Measurements from ENCODE around the gene OR2AK2. TPM values are rescaled to one million over a fixed set of nuclear protein-coding genes. Genes with fewer than 3 reads are reported as not detected.

The OR2AK2 gene
- polyA plus RNA-seq, 1 donor from 2014 or later: not detected

- Histone ChIP-seq H3K4me3 (ENCODE audit: low read length) (no peak within 1 kb of the TSS), H3K9ac (ENCODE audit: low read length) (no peak within 1 kb of the TSS), H3K27ac (ENCODE audit: low read length) (no peak within 1 kb of the TSS), H3K9me3 (ENCODE audit: low read length) (peaks cover 5% of the 10 kb centered on the region), H3K9me2 (ENCODE audit: insufficient read depth, low read length) (no peaks in the 10 kb centered on the region), H3K36me3 (ENCODE audit: insufficient read depth, low read length) (no peaks in the 10 kb centered on the region), H3K4me2 (ENCODE audit: low read length) (no peak within 1 kb of the TSS), H3F3A (ENCODE audit: insufficient read depth, low read length, poor library complexity, severe bottlenecking) (no peaks in the 10 kb centered on the region), H3K27me3 (ENCODE audit: insufficient read depth, low read depth, low read length) (no peaks in the 10 kb centered on the region), H2AFZ (ENCODE audit: low read depth, low read length) (no peak within 1 kb of the TSS), H3K79me2 (replicated peaks; ENCODE audit: insufficient read depth, low read length) (no peaks in the 10 kb centered on the region), H4K20me1 (ENCODE audit: insufficient read depth) (no peaks in the 10 kb centered on the region)
- TF ChIP-seq MXI1 (conservative IDR thresholded peaks at IDR 0.05; ENCODE audit: poor library complexity, severe bottlenecking): no peak
- no peak for TF ChIP-seq SMC3 (conservative IDR thresholded peaks at IDR 0.05; ENCODE audit: poor library complexity)
- TF ChIP-seq REST (IDR thresholded peaks at IDR 0.05; ENCODE audit: borderline replicate concordance): no peak
- TF ChIP-seq POLR2AphosphoS5 (IDR thresholded peaks at IDR 0.05): no peak
- no peak for TF ChIP-seq CTCF (IDR thresholded peaks at IDR 0.05; ENCODE audit: poor library complexity, severe bottlenecking)
- no peak for TF ChIP-seq TAF1 (IDR thresholded peaks at IDR 0.05; ENCODE audit: low read depth)
- no peak for TF ChIP-seq EP300 (conservative IDR thresholded peaks at IDR 0.05; ENCODE audit: poor library complexity, severe bottlenecking)
Measured at GRCh38 chr1:248013229-248013710, 48.2 kb downstream of the OR2AK2 start, which contains the start of gene OR2L5. TSS of gene OR2L5 (plus strand) at chr1:248013660. CDS start at chr1:248021948, 8,288 bp downstream.

- no peak overlapping the region for H2AFZ ChIP-seq (ENCODE audit: low read depth, low read length)
- H3K4me2 ChIP-seq (ENCODE audit: low read length): no peak overlapping the region
- TF ChIP-seq POLR2AphosphoS5 (IDR thresholded peaks at IDR 0.05) (no peak), TAF1 (IDR thresholded peaks at IDR 0.05; ENCODE audit: low read depth) (no peak), SMC3 (conservative IDR thresholded peaks at IDR 0.05; ENCODE audit: poor library complexity) (no peak), EP300 (conservative IDR thresholded peaks at IDR 0.05; ENCODE audit: poor library complexity, severe bottlenecking) (no peak), MXI1 (conservative IDR thresholded peaks at IDR 0.05; ENCODE audit: poor library complexity, severe bottlenecking) (no peak), RAD21 (conservative IDR thresholded peaks at IDR 0.05) (no peak), EZH2 (IDR thresholded peaks at IDR 0.05; ENCODE audit: borderline replicate concordance, insufficient read depth, low read length, poor library complexity, severe bottlenecking) (no peak), REST (IDR thresholded peaks at IDR 0.05; ENCODE audit: borderline replicate concordance) (no peak), CTCF (IDR thresholded peaks at IDR 0.05; ENCODE audit: poor library complexity, severe bottlenecking) (no peak)
- H3F3A ChIP-seq (ENCODE audit: insufficient read depth, low read length, poor library complexity, severe bottlenecking): no peaks in the 10 kb centered on the region
- H3K27ac ChIP-seq (ENCODE audit: low read length): no peak overlapping the region
- no peak overlapping the region for H3K9ac ChIP-seq (ENCODE audit: low read length)
- no peaks in the 10 kb centered on the region for H3K79me2 ChIP-seq (replicated peaks; ENCODE audit: insufficient read depth, low read length)
- H3K9me3 ChIP-seq (ENCODE audit: low read length): no peaks in the 10 kb centered on the region
- no peaks in the 10 kb centered on the region for H3K9me2 ChIP-seq (ENCODE audit: insufficient read depth, low read length)
- no peaks in the 10 kb centered on the region for H4K20me1 ChIP-seq (ENCODE audit: insufficient read depth)
- H3K27me3 ChIP-seq (ENCODE audit: insufficient read depth, low read depth, low read length): no peaks in the 10 kb centered on the region
- no peak overlapping the region for H3K4me3 ChIP-seq (ENCODE audit: low read length)
- H3K36me3 ChIP-seq (ENCODE audit: insufficient read depth, low read length): no peaks in the 10 kb centered on the region
Measured at GRCh38 chr1:248015803-248016202, 50.8 kb downstream of the OR2AK2 start.

Measured in neural cell (in vitro differentiated cells).